ENCODE measurements around the gene DMPK. TPM values are rescaled to one million over a fixed set of nuclear protein-coding genes. Genes with fewer than 3 reads are reported as not detected.
A peak's percentile ranks its signal among the peaks of the same experiment; 100 is the strongest.

The DMPK gene
- total RNA-seq, 1 donor, result 46.5 TPM

DNA sequence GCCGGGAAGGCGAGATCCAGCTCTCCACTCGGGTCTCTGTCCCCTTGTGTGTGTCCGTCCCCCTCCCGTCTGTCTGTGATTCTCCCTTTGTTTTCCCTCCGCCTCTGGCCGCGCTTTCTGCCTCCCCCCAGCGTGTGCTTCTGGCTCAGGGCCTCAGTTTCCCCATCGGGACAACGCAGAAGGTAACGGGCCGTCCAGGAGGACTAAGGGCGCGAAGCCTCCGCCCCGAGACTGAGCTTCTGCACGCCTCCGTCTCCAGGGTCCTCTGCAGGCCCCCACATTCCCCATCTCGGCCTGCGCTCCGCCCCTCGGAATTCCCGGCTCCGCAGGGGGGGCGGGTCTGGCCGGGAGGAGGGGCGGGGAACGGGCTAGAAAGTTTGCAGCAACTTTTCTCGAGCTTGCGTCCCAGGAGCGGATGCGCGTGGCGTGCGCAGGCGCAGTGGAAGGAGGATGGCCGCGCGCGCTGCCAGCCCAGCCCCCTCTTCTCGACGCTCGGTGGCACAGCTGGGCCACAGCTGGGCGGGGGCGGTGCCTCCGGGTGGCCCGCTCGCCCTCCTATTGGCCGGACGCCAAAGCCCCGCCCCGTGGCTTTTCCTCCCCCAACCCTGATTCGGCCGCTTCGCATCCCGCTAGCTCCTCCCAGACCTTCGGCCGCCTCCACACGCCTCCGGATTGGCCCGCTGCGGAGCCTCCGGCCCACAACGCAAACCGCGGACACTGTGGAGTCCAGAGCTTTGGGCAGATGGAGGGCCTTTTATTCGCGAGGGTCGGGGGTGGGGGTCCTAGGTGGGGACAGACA, 13.1 kb downstream of the DMPK start, which contains the start of gene SIX5:
SIX5 (minus strand) TSS at position 269 of the 799 bp plus-strand sequence. CDS start 408 bp downstream, outside the sequence.
- DNase-seq (ENCODE audit: low read depth), result peak; percentile 97
- no peak for TF ChIP-seq CTCF (IDR thresholded peaks at IDR 0.05; ENCODE audit: insufficient read depth, low read length)
- peak within 1 kb of the TSS; percentile 82 for H3K4me3 ChIP-seq (ENCODE audit: low read depth, low read length)

DNA sequence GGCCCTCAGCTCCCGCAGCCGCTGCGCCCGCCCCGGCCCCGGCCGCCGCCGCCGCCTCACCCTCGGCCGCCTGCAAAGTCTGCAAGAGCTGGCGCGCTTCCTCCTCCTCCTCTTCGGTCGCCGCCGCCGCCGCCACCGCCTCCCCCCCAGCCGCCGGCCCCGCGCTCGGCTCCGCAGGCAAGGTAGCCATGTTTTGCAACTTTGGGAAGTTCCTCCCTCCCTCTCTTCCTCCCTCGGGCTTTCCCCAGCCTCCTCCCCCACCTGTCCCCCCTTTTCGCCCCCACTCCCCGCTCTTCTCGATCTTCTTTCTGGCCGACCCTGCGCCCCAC, 13.7 kb downstream of the DMPK start:
- no peak for TF ChIP-seq CTCF (IDR thresholded peaks at IDR 0.05; ENCODE audit: insufficient read depth, low read length)
- DNase-seq (ENCODE audit: low read depth), result no peak
- H3K4me3 ChIP-seq (ENCODE audit: low read depth, low read length), result peak overlapping the region; percentile 82

DNA sequence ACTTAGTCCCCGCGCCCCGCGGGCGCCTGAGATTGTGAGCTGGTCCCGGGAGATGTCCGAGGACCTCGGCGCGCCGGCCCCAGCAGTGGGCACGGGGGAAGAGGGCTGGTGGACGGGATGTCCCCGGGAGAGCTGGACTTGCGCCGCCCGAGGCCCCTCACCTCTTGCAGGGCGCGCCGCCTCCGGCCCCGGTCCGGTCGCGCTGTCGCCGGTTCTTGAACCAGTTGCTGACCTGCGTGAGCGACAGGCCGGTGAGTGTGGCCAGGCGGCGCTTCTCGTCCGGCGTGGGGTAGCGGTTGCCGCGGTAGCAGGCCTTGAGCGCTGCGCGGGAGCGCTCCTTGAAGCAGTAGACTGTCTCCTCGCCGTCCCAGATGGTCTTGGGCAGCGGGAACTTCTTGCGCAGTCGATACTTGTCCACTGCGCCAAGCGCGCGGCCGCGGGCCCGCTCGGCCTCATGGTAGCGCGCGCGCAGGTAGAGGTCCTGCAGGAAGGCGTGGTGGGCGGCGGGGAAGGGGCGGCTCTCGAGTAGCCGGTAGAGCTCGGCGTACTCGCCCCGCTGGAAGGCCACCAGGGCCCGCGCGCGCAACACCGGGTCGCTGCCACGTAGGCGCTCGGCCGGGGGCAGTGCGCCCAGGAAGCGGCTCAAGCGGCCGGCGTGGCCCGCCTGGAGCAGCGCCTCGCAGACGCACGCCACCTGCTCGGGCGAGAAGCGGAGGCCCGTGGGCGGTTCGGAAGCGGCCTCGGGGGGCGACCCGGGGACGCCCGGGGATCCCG, 14.2 kb downstream of the DMPK start:
- no peak for TF ChIP-seq CTCF (IDR thresholded peaks at IDR 0.05; ENCODE audit: insufficient read depth, low read length)
- peak overlapping the region; percentile 82 for H3K4me3 ChIP-seq (ENCODE audit: low read depth, low read length)
- DNase-seq (ENCODE audit: low read depth), result peak; percentile 65

- peak overlapping the region; percentile 82 for H3K4me3 ChIP-seq (ENCODE audit: low read depth, low read length)
- peak; percentile 85 for DNase-seq (ENCODE audit: low read depth)
- no peak for TF ChIP-seq CTCF (IDR thresholded peaks at IDR 0.05; ENCODE audit: insufficient read depth, low read length)
These were observed 14.8 kb downstream of the DMPK start for GRCh38 chr19:45767410-45767880.

- H3K4me3 ChIP-seq (ENCODE audit: low read depth, low read length), result peak overlapping the region; percentile 82
- no peak for DNase-seq (ENCODE audit: low read depth)
- TF ChIP-seq CTCF (IDR thresholded peaks at IDR 0.05; ENCODE audit: insufficient read depth, low read length), result no peak
These were observed 15.4 kb downstream of the DMPK start for GRCh38 chr19:45766869-45767346.

DNA sequence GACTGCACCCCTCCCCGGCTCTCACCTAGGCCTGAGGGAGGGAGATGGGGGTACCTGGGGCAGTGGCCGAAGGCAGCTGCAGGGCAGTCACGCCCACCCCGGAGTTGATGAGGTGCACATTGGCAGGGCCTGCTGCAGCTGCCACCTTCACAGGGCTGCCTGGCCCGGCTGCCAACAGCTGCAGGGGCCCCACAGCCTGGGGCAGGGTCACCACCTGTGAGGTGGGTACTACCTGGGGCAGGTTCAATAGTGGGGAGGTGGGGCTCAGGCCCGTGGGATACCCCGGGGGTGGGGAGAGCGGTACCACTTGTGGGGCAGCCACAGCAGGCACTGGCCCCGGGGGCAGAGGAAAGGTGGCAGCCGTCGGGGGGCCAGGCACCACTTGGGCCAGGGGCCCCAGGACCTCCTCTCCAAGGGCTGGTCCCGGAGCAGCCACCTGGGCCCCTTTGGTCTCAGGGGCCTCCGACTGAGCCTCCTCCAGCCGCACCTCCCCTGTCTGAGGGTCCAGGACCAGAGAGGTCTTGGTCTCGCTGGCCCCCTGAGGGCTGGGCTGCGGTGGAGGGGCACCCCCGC, 15.9 kb downstream of the DMPK start:
- H3K4me3 ChIP-seq (ENCODE audit: low read depth, low read length), result peak overlapping the region; percentile 82
- DNase-seq (ENCODE audit: low read depth), result no peak
- TF ChIP-seq CTCF (IDR thresholded peaks at IDR 0.05; ENCODE audit: insufficient read depth, low read length), result no peak
